ENCODE measurements around the gene ZXDA. TPM values are rescaled to one million over a fixed set of nuclear protein-coding genes. Genes with fewer than 3 reads are reported as not detected.

Gene ZXDA
- total RNA-seq, 1 donor = 6.9 TPM

GRCh38 chrX:57904176-57904880, 5.9 kb downstream of the ZXDA start:
- DNase-seq (ENCODE audit: low read depth) = no peak
- H3K4me3 ChIP-seq (ENCODE audit: low read depth, low read length) = no peak overlapping the region
- TF ChIP-seq CTCF (IDR thresholded peaks at IDR 0.05; ENCODE audit: insufficient read depth, low read depth, low read length) = no peak

- no peak for TF ChIP-seq CTCF (IDR thresholded peaks at IDR 0.05; ENCODE audit: insufficient read depth, low read depth, low read length)
- DNase-seq (ENCODE audit: low read depth) = no peak
- no peak overlapping the region for H3K4me3 ChIP-seq (ENCODE audit: low read depth, low read length)
Measured at GRCh38 chrX:57902633-57903032, 7.6 kb downstream of the ZXDA start.

GRCh38 chrX:57901466-57901865, 8.8 kb downstream of the ZXDA start:
- DNase-seq (ENCODE audit: low read depth) = no peak
- no peak for TF ChIP-seq CTCF (IDR thresholded peaks at IDR 0.05; ENCODE audit: insufficient read depth, low read depth, low read length)
- H3K4me3 ChIP-seq (ENCODE audit: low read depth, low read length) = no peak overlapping the region

- H3K4me3 ChIP-seq (ENCODE audit: low read depth, low read length) = no peak overlapping the region
- DNase-seq (ENCODE audit: low read depth) = no peak
- TF ChIP-seq CTCF (IDR thresholded peaks at IDR 0.05; ENCODE audit: insufficient read depth, low read depth, low read length) = no peak
Measured at GRCh38 chrX:57900975-57901374, 9.3 kb downstream of the ZXDA start.

- DNase-seq (ENCODE audit: low read depth) = no peak
- H3K4me3 ChIP-seq (ENCODE audit: low read depth, low read length) = no peak overlapping the region
- TF ChIP-seq CTCF (IDR thresholded peaks at IDR 0.05; ENCODE audit: insufficient read depth, low read depth, low read length) = no peak
Measured at GRCh38 chrX:57899906-57900305, 10.4 kb downstream of the ZXDA start.

GRCh38 chrX:57899064-57899463, 11.2 kb downstream of the ZXDA start:
- no peak overlapping the region for H3K4me3 ChIP-seq (ENCODE audit: low read depth, low read length)
- no peak for DNase-seq (ENCODE audit: low read depth)
- no peak for TF ChIP-seq CTCF (IDR thresholded peaks at IDR 0.05; ENCODE audit: insufficient read depth, low read depth, low read length)

- no peak for DNase-seq (ENCODE audit: low read depth)
- no peak for TF ChIP-seq CTCF (IDR thresholded peaks at IDR 0.05; ENCODE audit: insufficient read depth, low read depth, low read length)
Measured at GRCh38 chrX:57871463-57871862, 38.8 kb downstream of the ZXDA start.

More at GRCh38 chrX:57871463-57871862, 38.8 kb downstream of the ZXDA start:
- H3K4me3 ChIP-seq (ENCODE audit: low read depth, low read length) = no peak overlapping the region

Data from fibroblast of villous mesenchyme (primary cell).